Duodenal mucosa (tissue), 2 donors: Measurements from ENCODE around the gene CD93.

Experiments used
- H3K27ac ChIP-seq: one replicate; pipeline ENCODE4 v1.7.0; 2013; ENCODE audit warnings: low read depth, low read length
- H3K27me3 ChIP-seq, 2 donors: one replicate each; pipeline ENCODE4 v1.7.0; 2013; ENCODE audit warnings: low read length in 2 of 2, control low read depth in 1 of 2; ENCODE audit not compliant: insufficient read depth in 2 of 2, control insufficient read depth in 1 of 2
- H3K36me3 ChIP-seq, 2 donors: one replicate each; pipeline ENCODE4 v1.7.0; 2013; ENCODE audit warnings: low read length in 2 of 2, control low read depth in 1 of 2; ENCODE audit not compliant: insufficient read depth in 2 of 2, control insufficient read depth in 1 of 2
- H3K4me1 ChIP-seq, 2 donors: one replicate each; pipeline ENCODE4 v1.7.0; 2013; ENCODE audit warnings: low read length in 2 of 2, control low read depth in 1 of 2; ENCODE audit not compliant: insufficient read depth in 2 of 2, control insufficient read depth in 1 of 2
- H3K4me3 ChIP-seq, 2 donors: one replicate each; pipeline ENCODE4 v1.7.0; 2013; ENCODE audit warnings: low read length in 2 of 2, low read depth in 1 of 2
- H3K9ac ChIP-seq, 2 donors: one replicate each; pipeline ENCODE4 v1.7.0; 2013; ENCODE audit warnings: low read length in 2 of 2, low read depth in 1 of 2
- H3K9me3 ChIP-seq, 2 donors: one replicate each; pipeline ENCODE4 v1.7.0; 2013; ENCODE audit warnings: low read length in 2 of 2, control low read depth in 1 of 2; ENCODE audit not compliant: control insufficient read depth in 1 of 2

The CD93 gene

GRCh38 chr20:23111944-23112342 is 25.8 kb upstream of the CD93 start:
- H3K4me3 ChIP-seq: no peak overlapping the region
- H3K4me1 ChIP-seq: peaks cover 0 to 4% of the 10 kb centered on the region in 2 donors
- no peak overlapping the region for H3K9ac ChIP-seq
- no peaks in the 10 kb centered on the region for H3K36me3 ChIP-seq
- H3K27me3 ChIP-seq: no peaks in the 10 kb centered on the region
- no peak overlapping the region for H3K27ac ChIP-seq
- H3K9me3 ChIP-seq: no peaks in the 10 kb centered on the region

GRCh38 chr20:23111307-23111943 is 25.3 kb upstream of the CD93 start:
- Histone ChIP-seq H3K9ac (no peak overlapping the region), H3K4me1 (peaks cover 0 to 5% of the 10 kb centered on the region in 2 donors), H3K9me3 (no peaks in the 10 kb centered on the region), H3K4me3 (no peak overlapping the region), H3K36me3 (no peaks in the 10 kb centered on the region), H3K27ac (no peak overlapping the region), H3K27me3 (no peaks in the 10 kb centered on the region)

- H3K4me3 ChIP-seq: no peak overlapping the region
- H3K27ac ChIP-seq: no peak overlapping the region
- no peak overlapping the region for H3K9ac ChIP-seq
- peaks cover 0 to 5% of the 10 kb centered on the region in 2 donors for H3K4me1 ChIP-seq
- H3K9me3 ChIP-seq: no peaks in the 10 kb centered on the region
- no peaks in the 10 kb centered on the region for H3K36me3 ChIP-seq
- H3K27me3 ChIP-seq: no peaks in the 10 kb centered on the region
Measured at GRCh38 chr20:23108871-23109270, 22.7 kb upstream of the CD93 start.

GRCh38 chr20:23107466-23107865 is 21.3 kb upstream of the CD93 start:
- Histone ChIP-seq H3K36me3 (no peaks in the 10 kb centered on the region), H3K9me3 (no peaks in the 10 kb centered on the region), H3K9ac (no peak overlapping the region), H3K27me3 (no peaks in the 10 kb centered on the region), H3K4me3 (no peak overlapping the region), H3K4me1 (peaks cover 0 to 5% of the 10 kb centered on the region in 2 donors), H3K27ac (no peak overlapping the region)

- no peak overlapping the region for H3K9ac ChIP-seq
- H3K36me3 ChIP-seq: no peaks in the 10 kb centered on the region
- H3K27ac ChIP-seq: no peak overlapping the region
- no peaks in the 10 kb centered on the region for H3K27me3 ChIP-seq
- H3K4me1 ChIP-seq: peaks cover 0 to 5% of the 10 kb centered on the region in 2 donors
- H3K4me3 ChIP-seq: no peak overlapping the region
- H3K9me3 ChIP-seq: no peaks in the 10 kb centered on the region
Measured at GRCh38 chr20:23106271-23106851, 20.2 kb upstream of the CD93 start.

GRCh38 chr20:23105193-23105592 is 19.1 kb upstream of the CD93 start:
- Histone ChIP-seq H3K36me3 (no peaks in the 10 kb centered on the region), H3K27me3 (no peaks in the 10 kb centered on the region), H3K9me3 (no peaks in the 10 kb centered on the region), H3K27ac (no peak overlapping the region), H3K9ac (no peak overlapping the region), H3K4me1 (peaks cover 3 to 5% of the 10 kb centered on the region in 2 donors), H3K4me3 (no peak overlapping the region)

GRCh38 chr20:23103284-23104018 is 17.3 kb upstream of the CD93 start:
- Histone ChIP-seq H3K27ac (peak overlapping the region; percentile 36), H3K4me1 (peaks cover 3 to 5% of the 10 kb centered on the region in 2 donors), H3K9me3 (no peaks in the 10 kb centered on the region)

GRCh38 chr20:23101696-23102406 is 15.7 kb upstream of the CD93 start:
- Histone ChIP-seq H3K4me1 (peaks cover 0 to 3% of the 10 kb centered on the region in 2 donors), H3K27me3 (no peaks in the 10 kb centered on the region), H3K36me3 (no peaks in the 10 kb centered on the region), H3K9ac (no peak overlapping the region), H3K9me3 (no peaks in the 10 kb centered on the region), H3K27ac (no peak overlapping the region), H3K4me3 (no peak overlapping the region)

More at GRCh38 chr20:23103284-23104018, 17.3 kb upstream of the CD93 start:
- H3K4me3 ChIP-seq: no peak overlapping the region
- H3K9ac ChIP-seq: no peak overlapping the region
- H3K36me3 ChIP-seq: no peaks in the 10 kb centered on the region
- H3K27me3 ChIP-seq: no peaks in the 10 kb centered on the region

- Histone ChIP-seq H3K27ac (no peak overlapping the region), H3K9ac (no peak overlapping the region), H3K4me3 (no peak overlapping the region), H3K36me3 (no peaks in the 10 kb centered on the region), H3K9me3 (no peaks in the 10 kb centered on the region), H3K27me3 (no peaks in the 10 kb centered on the region), H3K4me1 (peaks cover 0 to 3% of the 10 kb centered on the region in 2 donors)
Measured at GRCh38 chr20:23100720-23101107, 14.6 kb upstream of the CD93 start.
